ENCODE measurements around the gene PRKD1.

- TF ChIP-seq CTCF (IDR thresholded peaks at IDR 0.05; ENCODE audit: low read depth, low read length, poor library complexity, severe bottlenecking) = no peak
- TF ChIP-seq EZH2phosphoT487 (IDR thresholded peaks at IDR 0.05; ENCODE audit: borderline replicate concordance, low read length) = no peak
Measured at GRCh38 chr14:29803045-29803444, 124.6 kb downstream of the PRKD1 start.
